Measurements from ENCODE around the gene HBS1L. TPM values are rescaled to one million over a fixed set of nuclear protein-coding genes. Genes with fewer than 3 reads are reported as not detected.

The HBS1L gene
- polyA plus RNA-seq, 1 donor (not counting 4 experiments of a cell fraction or from before 2014, with no cell fraction given), result 61.6 TPM

- no peak for DNase-seq (ENCODE audit: low read depth, low spot score)
- dilution Hi-C loops (cut with MboI; ENCODE audit: extremely low pct_ligation_motif_present, low sequenced_read_pairs), result no loop called here
- no peak for TF ChIP-seq EZH2 (IDR thresholded peaks at IDR 0.05; ENCODE audit: low read length)
- TF ChIP-seq CTCF (optimal IDR thresholded peaks at IDR 0.05 in 1 of 3, IDR thresholded peaks at IDR 0.05 in 1 of 3, conservative IDR thresholded peaks at IDR 0.05 in 1 of 3; ENCODE audit: extremely low read depth in 1 of 3, insufficient read depth in 2 of 3, low read length in 3 of 3), result no peak
- Histone ChIP-seq H3K9me3 (ENCODE audit: control insufficient read depth, low read depth, low read length) (no peaks in the 10 kb centered on the region), H3K9me1 (ENCODE audit: control insufficient read depth, extremely low read depth, insufficient read depth, low read length) (no peaks in the 10 kb centered on the region), H3K4me2 (ENCODE audit: control insufficient read depth, extremely low read depth, insufficient read depth, low read depth, low read length) (no peak overlapping the region), H3K79me2 (ENCODE audit: control insufficient read depth, insufficient read depth, low read length) (no peaks in the 10 kb centered on the region), H4K20me1 (ENCODE audit: control insufficient read depth, extremely low read depth, insufficient read depth, low read length) (no peaks in the 10 kb centered on the region), H2AFZ (ENCODE audit: control insufficient read depth, low read length) (no peak overlapping the region), H3K36me3 (ENCODE audit: control insufficient read depth in 2 of 2, extremely low read depth in 1 of 2, insufficient read depth in 2 of 2, low read length in 2 of 2) (peaks cover 0 to 1% of the 10 kb centered on the region in 2 experiments), H3K27me3 (ENCODE audit: control insufficient read depth, extremely low read depth, insufficient read depth, low read length) (no peaks in the 10 kb centered on the region), H3K4me1 (ENCODE audit: control insufficient read depth, extremely low read depth, insufficient read depth, low read length) (no peaks in the 10 kb centered on the region), H3K9ac (ENCODE audit: control insufficient read depth, extremely low read depth, insufficient read depth, low read length) (no peak overlapping the region), H3K27ac (ENCODE audit: control insufficient read depth, insufficient read depth, low read length) (no peak overlapping the region), H3K4me3 (ENCODE audit: control insufficient read depth in 2 of 3, extremely low read depth in 1 of 3, insufficient read depth in 2 of 3, low read depth in 1 of 3, low read length in 3 of 3) (no peak overlapping the region)
- FAIRE-seq, result no peak
These were observed 100.2 kb downstream of the HBS1L start for GRCh38 chr6:134954272-134955000.

GRCh38 chr6:134951494-134952263 is 102.9 kb downstream of the HBS1L start:
- H3K27me3 ChIP-seq (ENCODE audit: control insufficient read depth, extremely low read depth, insufficient read depth, low read length), result no peaks in the 10 kb centered on the region
- FAIRE-seq (no peak), DNase-seq (ENCODE audit: low read depth, low spot score) (no peak)
- no peak overlapping the region for H2AFZ ChIP-seq (ENCODE audit: control insufficient read depth, low read length)
- TF ChIP-seq EZH2 (IDR thresholded peaks at IDR 0.05; ENCODE audit: low read length), result no peak
- no peak for TF ChIP-seq CTCF (optimal IDR thresholded peaks at IDR 0.05 in 1 of 3, IDR thresholded peaks at IDR 0.05 in 1 of 3, conservative IDR thresholded peaks at IDR 0.05 in 1 of 3; ENCODE audit: extremely low read depth in 1 of 3, insufficient read depth in 2 of 3, low read length in 3 of 3)
- no peaks in the 10 kb centered on the region for H3K9me1 ChIP-seq (ENCODE audit: control insufficient read depth, extremely low read depth, insufficient read depth, low read length)
- dilution Hi-C loops (cut with MboI; ENCODE audit: extremely low pct_ligation_motif_present, low sequenced_read_pairs), result no loop called here
- H3K4me3 ChIP-seq (ENCODE audit: control insufficient read depth in 2 of 3, extremely low read depth in 1 of 3, insufficient read depth in 2 of 3, low read depth in 1 of 3, low read length in 3 of 3), result no peak overlapping the region
- no peaks in the 10 kb centered on the region for H3K79me2 ChIP-seq (ENCODE audit: control insufficient read depth, insufficient read depth, low read length)
- H3K4me2 ChIP-seq (ENCODE audit: control insufficient read depth, extremely low read depth, insufficient read depth, low read depth, low read length), result no peak overlapping the region
- no peaks in the 10 kb centered on the region for H4K20me1 ChIP-seq (ENCODE audit: control insufficient read depth, extremely low read depth, insufficient read depth, low read length)
- no peaks in the 10 kb centered on the region for H3K9me3 ChIP-seq (ENCODE audit: control insufficient read depth, low read depth, low read length)
- H3K4me1 ChIP-seq (ENCODE audit: control insufficient read depth, extremely low read depth, insufficient read depth, low read length), result no peaks in the 10 kb centered on the region
- H3K27ac ChIP-seq (ENCODE audit: control insufficient read depth, insufficient read depth, low read length), result no peak overlapping the region
- no peaks in the 10 kb centered on the region for H3K36me3 ChIP-seq (ENCODE audit: control insufficient read depth in 2 of 2, extremely low read depth in 1 of 2, insufficient read depth in 2 of 2, low read length in 2 of 2)
- no peak overlapping the region for H3K9ac ChIP-seq (ENCODE audit: control insufficient read depth, extremely low read depth, insufficient read depth, low read length)

Data from keratinocyte (primary cell).